ENCODE measurements around the gene CTNNA1.

Gene CTNNA1

DNA sequence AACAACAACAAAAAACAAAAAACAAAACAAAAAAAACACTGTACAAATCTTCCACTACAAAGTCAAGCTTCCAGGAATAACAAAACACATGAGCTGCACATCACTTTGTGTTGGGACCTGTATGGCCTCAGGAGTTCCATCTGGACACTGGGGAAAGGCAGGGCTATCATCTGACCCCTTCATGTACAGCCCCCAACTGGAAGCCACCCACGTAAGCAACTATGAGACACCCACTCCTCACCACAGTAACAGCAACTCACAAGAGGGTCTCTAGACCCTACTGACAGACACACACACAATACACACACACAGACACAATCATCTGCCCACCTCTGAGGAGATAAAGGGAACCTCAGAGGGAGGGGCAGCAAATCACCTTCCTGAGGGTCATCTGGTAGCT, 203.6 kb downstream of the CTNNA1 start:
- H3K27me3 ChIP-seq (replicated peaks; ENCODE audit: control insufficient read depth, insufficient read depth, low read length, poor library complexity, severe bottlenecking): no peaks in the 10 kb centered on the region
- H3K9me3 ChIP-seq (ENCODE audit: control insufficient read depth, low read length): no peaks in the 10 kb centered on the region
- no peaks in the 10 kb centered on the region for H3K36me3 ChIP-seq (ENCODE audit: control insufficient read depth, insufficient read depth, low read length)
- peaks cover 5% of the 10 kb centered on the region for H3K4me1 ChIP-seq (ENCODE audit: control insufficient read depth, insufficient read depth, low read length, poor library complexity, severe bottlenecking)
- no peak for DNase-seq
- H3K27ac ChIP-seq (ENCODE audit: insufficient read depth, low read length, poor library complexity, severe bottlenecking): no peak overlapping the region
- H3K4me3 ChIP-seq (ENCODE audit: insufficient read depth, low read depth, low read length, poor library complexity, severe bottlenecking): no peak overlapping the region

DNA sequence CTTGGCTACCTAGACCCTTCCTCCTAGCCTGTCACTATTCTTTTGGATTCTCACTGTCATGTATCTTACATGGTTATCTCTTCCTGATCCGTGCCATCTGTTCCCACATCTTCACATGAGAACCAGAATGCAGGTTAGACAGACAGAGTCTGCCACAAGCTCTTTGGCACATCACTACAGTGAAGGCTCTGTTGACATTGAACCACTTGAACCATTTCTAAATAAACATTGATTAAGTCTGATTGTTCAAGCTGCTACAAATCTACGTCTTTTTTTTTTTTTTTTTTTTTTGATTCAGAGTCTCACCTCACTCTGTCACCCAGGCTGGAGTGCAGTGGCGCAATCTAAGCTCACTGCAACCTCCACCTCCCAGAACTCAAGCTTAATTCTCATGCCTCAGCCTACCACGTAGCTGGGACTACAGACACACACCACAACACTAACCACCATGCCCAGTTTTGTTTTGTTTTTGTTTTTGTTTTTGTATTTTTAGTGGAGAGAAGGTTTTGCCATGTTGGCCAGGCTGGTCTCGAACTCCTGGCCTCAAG, 207.0 kb downstream of the CTNNA1 start:
- Histone ChIP-seq H3K27me3 (replicated peaks; ENCODE audit: control insufficient read depth, insufficient read depth, low read length, poor library complexity, severe bottlenecking) (no peaks in the 10 kb centered on the region), H3K4me1 (ENCODE audit: control insufficient read depth, insufficient read depth, low read length, poor library complexity, severe bottlenecking) (no peaks in the 10 kb centered on the region), H3K36me3 (ENCODE audit: control insufficient read depth, insufficient read depth, low read length) (no peaks in the 10 kb centered on the region), H3K4me3 (ENCODE audit: insufficient read depth, low read depth, low read length, poor library complexity, severe bottlenecking) (no peak overlapping the region), H3K9me3 (ENCODE audit: control insufficient read depth, low read length) (no peaks in the 10 kb centered on the region), H3K27ac (ENCODE audit: insufficient read depth, low read length, poor library complexity, severe bottlenecking) (no peak overlapping the region)
- DNase-seq: no peak

DNA sequence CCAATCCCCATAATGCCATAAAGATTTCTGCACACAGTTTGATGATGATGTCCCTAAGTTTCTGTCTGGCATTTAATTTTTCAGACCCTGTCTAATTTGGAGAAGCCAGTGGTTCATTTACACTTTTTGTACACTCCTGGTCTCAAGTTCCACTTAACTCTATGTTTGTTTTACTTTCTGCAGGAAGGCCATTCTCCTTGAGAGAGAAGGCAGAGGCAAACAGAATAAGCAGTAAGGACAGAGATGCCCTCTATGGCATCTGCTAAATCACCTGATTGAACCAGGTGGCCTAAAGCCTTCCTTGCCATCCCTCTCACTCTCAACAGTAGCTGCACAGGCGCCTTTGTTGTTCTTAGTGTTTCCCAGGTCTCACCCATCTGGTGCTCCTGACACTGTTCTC, 208.0 kb downstream of the CTNNA1 start:
- no peaks in the 10 kb centered on the region for H3K27me3 ChIP-seq (replicated peaks; ENCODE audit: control insufficient read depth, insufficient read depth, low read length, poor library complexity, severe bottlenecking)

DNA sequence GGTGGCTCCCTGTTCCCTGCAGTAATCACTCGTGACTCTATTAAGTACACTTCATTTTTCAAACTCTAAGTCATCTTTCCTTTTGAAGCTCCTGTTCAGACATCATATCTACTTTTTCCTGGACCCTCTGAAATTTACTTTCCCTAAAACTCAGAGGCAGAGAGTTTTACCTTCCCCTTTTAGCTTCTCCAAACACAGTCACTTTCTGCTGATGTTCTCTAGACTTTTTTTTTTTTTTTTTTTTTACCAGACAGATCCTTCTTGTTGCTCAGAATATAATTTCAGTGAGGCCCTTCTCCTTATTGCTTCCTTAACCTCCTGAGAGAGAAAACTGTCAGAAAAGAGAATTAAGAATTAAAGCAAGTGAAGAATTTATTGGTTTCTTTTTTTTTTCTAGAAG, 208.5 kb downstream of the CTNNA1 start:
- no peaks in the 10 kb centered on the region for H3K9me3 ChIP-seq (ENCODE audit: control insufficient read depth, low read length)
- H3K4me1 ChIP-seq (ENCODE audit: control insufficient read depth, insufficient read depth, low read length, poor library complexity, severe bottlenecking): no peaks in the 10 kb centered on the region
- DNase-seq: no peak
- H3K4me3 ChIP-seq (ENCODE audit: insufficient read depth, low read depth, low read length, poor library complexity, severe bottlenecking): no peak overlapping the region
- no peak overlapping the region for H3K27ac ChIP-seq (ENCODE audit: insufficient read depth, low read length, poor library complexity, severe bottlenecking)
- no peaks in the 10 kb centered on the region for H3K27me3 ChIP-seq (replicated peaks; ENCODE audit: control insufficient read depth, insufficient read depth, low read length, poor library complexity, severe bottlenecking)
- H3K36me3 ChIP-seq (ENCODE audit: control insufficient read depth, insufficient read depth, low read length): no peaks in the 10 kb centered on the region

More for the DNA sequence above, 208.0 kb downstream of the CTNNA1 start:
- Histone ChIP-seq H3K4me3 (ENCODE audit: insufficient read depth, low read depth, low read length, poor library complexity, severe bottlenecking) (no peak overlapping the region), H3K36me3 (ENCODE audit: control insufficient read depth, insufficient read depth, low read length) (no peaks in the 10 kb centered on the region), H3K9me3 (ENCODE audit: control insufficient read depth, low read length) (no peaks in the 10 kb centered on the region), H3K27ac (ENCODE audit: insufficient read depth, low read length, poor library complexity, severe bottlenecking) (no peak overlapping the region), H3K4me1 (ENCODE audit: control insufficient read depth, insufficient read depth, low read length, poor library complexity, severe bottlenecking) (no peaks in the 10 kb centered on the region)
- no peak for DNase-seq

DNA sequence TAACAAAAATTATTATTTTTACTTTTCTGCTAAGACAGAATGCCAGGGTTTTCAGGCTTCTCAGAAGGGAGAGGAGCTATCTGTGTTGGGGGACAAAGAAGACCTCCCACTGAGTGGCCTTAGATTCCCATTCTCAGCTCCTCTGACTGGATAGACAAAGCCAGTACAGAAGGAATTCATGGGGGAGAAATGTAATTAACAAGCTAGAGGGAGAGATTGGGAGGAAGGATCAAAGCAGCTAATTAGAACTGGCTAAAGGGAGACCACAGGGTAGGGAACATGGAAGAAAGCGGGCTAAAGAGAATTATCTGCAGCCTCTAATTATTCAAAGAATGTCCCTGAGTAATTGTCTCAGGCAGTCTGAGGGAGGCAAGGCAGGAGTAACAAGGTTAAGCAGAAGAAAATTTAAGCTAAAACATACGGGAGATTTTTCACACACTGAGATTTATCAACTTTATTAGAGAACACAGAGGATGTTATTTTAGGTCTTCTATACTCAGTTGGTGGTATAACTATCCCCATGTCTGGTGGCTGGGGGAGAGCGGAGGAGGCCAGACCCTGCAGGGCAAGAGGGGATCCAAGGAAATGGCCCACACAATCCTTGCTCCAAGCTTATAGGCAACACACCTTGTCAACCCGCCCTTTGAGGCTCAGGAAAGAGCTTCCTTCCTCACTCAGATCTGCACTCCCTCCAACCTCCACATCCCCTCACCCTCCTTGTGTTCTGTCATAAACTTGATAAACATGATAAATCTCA, 209.6 kb downstream of the CTNNA1 start:
- Histone ChIP-seq H3K9me3 (ENCODE audit: control insufficient read depth, low read length) (no peaks in the 10 kb centered on the region), H3K27ac (ENCODE audit: insufficient read depth, low read length, poor library complexity, severe bottlenecking) (no peak overlapping the region), H3K4me1 (ENCODE audit: control insufficient read depth, insufficient read depth, low read length, poor library complexity, severe bottlenecking) (no peaks in the 10 kb centered on the region), H3K27me3 (replicated peaks; ENCODE audit: control insufficient read depth, insufficient read depth, low read length, poor library complexity, severe bottlenecking) (no peaks in the 10 kb centered on the region), H3K36me3 (ENCODE audit: control insufficient read depth, insufficient read depth, low read length) (no peaks in the 10 kb centered on the region), H3K4me3 (ENCODE audit: insufficient read depth, low read depth, low read length, poor library complexity, severe bottlenecking) (no peak overlapping the region)
- no peak for DNase-seq

DNA sequence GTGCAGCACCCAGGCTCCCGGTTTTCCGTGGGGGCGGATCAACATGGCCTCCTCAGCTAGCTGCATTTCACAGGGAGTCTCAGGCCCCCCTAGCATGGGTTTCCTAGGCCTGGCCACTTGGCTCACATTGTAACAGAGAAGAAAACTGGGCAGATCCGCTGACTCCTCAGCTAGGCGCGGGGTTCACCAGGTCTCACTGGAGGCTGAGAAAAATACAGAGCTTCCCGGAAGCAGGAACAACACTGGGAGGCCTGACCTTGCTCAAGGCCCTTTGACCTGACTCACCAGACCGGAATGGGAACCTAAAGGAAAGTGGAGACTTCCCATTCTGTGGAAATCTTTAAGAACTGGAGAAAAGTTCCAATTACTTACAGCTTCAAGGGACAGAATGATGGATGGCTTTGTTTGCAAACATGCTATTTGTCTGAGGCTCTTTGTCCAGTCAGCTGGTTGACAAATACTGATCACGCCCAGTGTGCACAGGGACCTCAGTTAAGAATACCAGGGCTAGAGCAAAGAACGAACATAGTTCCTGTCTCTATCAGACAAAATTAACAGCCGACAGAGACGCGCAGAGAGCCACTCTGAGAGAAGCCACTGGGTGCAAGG, 210.6 kb downstream of the CTNNA1 start:
- Histone ChIP-seq H3K27ac (ENCODE audit: insufficient read depth, low read length, poor library complexity, severe bottlenecking) (no peak overlapping the region), H3K4me1 (ENCODE audit: control insufficient read depth, insufficient read depth, low read length, poor library complexity, severe bottlenecking) (no peaks in the 10 kb centered on the region), H3K9me3 (ENCODE audit: control insufficient read depth, low read length) (no peaks in the 10 kb centered on the region), H3K36me3 (ENCODE audit: control insufficient read depth, insufficient read depth, low read length) (no peaks in the 10 kb centered on the region), H3K4me3 (ENCODE audit: insufficient read depth, low read depth, low read length, poor library complexity, severe bottlenecking) (no peak overlapping the region), H3K27me3 (replicated peaks; ENCODE audit: control insufficient read depth, insufficient read depth, low read length, poor library complexity, severe bottlenecking) (no peaks in the 10 kb centered on the region)
- no peak for DNase-seq

DNA sequence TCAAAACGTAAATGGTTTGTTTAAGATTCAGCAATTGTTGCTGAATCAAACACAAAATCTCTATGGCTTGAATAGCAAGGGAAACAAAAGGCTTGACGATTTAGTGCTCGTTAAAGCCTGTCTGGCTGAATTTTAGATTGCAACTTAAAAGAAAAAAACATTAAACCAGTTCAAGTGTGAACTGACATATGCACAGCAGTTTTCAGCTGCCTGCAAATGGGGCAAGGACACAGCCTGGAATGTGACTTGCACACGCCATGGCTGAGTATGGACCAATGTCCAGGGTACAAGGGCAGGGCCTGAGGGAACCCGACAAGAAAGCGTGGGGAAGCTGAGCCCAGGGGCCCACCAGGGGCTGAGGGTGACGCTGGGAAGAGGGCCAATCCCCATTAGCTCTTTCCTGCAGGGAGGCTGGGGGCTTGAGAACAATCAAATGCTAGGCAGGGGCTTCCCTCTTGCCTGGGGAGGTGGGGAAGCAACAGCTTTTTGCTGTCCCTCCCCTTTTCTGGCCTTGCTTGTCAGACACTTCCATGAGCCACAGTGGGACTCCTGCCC, 211.5 kb downstream of the CTNNA1 start:
- Histone ChIP-seq H3K36me3 (ENCODE audit: control insufficient read depth, insufficient read depth, low read length) (no peaks in the 10 kb centered on the region), H3K9me3 (ENCODE audit: control insufficient read depth, low read length) (no peaks in the 10 kb centered on the region), H3K27ac (ENCODE audit: insufficient read depth, low read length, poor library complexity, severe bottlenecking) (no peak overlapping the region), H3K4me1 (ENCODE audit: control insufficient read depth, insufficient read depth, low read length, poor library complexity, severe bottlenecking) (no peaks in the 10 kb centered on the region), H3K27me3 (replicated peaks; ENCODE audit: control insufficient read depth, insufficient read depth, low read length, poor library complexity, severe bottlenecking) (no peaks in the 10 kb centered on the region), H3K4me3 (ENCODE audit: insufficient read depth, low read depth, low read length, poor library complexity, severe bottlenecking) (no peak overlapping the region)
- DNase-seq: no peak

DNA sequence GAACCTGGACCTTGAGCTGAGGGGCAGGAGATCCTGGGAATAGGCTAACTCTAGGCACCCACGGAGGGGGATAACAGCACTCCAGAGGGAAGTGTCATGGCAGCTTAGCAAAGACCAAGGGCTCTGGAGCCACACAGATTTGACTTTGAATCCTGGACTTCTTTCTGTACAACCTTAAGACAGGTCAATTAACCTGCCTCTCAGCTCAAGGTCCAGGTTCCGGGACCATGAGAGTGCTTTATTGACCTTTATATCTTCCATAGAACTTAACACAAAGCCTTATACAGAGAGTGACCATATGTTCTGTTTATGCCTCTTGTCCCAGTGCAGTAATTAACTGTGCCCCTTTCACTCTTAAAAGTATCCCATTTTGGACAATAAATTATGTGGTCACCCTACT, 212.4 kb downstream of the CTNNA1 start:
- DNase-seq: no peak
- Histone ChIP-seq H3K4me1 (ENCODE audit: control insufficient read depth, insufficient read depth, low read length, poor library complexity, severe bottlenecking) (no peaks in the 10 kb centered on the region), H3K36me3 (ENCODE audit: control insufficient read depth, insufficient read depth, low read length) (no peaks in the 10 kb centered on the region), H3K4me3 (ENCODE audit: insufficient read depth, low read depth, low read length, poor library complexity, severe bottlenecking) (no peak overlapping the region), H3K27me3 (replicated peaks; ENCODE audit: control insufficient read depth, insufficient read depth, low read length, poor library complexity, severe bottlenecking) (no peaks in the 10 kb centered on the region), H3K9me3 (ENCODE audit: control insufficient read depth, low read length) (no peaks in the 10 kb centered on the region), H3K27ac (ENCODE audit: insufficient read depth, low read length, poor library complexity, severe bottlenecking) (no peak overlapping the region)

DNA sequence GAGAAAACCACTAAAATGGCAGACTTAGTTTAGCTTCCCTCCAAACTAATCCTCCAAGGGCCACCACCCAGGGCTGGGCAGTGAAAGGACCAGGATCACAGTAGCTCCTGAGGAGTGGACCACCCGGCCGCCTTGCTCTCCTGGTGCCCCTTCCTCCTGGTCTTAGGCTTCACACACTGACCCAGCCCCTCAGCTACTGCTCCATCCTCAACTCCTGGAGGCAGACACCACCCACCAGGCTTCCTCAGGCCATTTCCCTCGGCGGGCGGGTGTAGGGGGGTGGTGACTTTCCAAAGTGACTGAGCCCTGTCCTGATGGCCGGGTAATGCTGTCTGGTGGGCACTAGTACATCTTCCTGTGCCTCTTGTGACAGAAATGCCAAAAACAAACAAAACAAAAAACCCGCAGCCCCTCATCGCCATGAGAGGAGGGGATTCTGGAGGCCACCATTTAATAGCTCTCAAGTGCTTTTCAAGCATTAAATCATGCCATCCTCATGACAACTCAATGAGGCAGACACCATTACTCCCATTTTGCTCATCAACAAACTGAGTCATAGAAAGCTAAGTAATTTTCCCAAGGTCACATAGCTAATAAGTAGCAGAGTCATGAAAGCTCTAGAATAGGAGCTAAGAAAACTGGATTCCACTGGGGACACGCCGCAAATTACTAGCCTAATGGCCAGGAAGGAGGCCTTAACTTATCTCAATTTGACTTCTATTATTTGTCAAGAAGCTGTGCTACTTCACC, 213.2 kb downstream of the CTNNA1 start:
- H3K27ac ChIP-seq (ENCODE audit: insufficient read depth, low read length, poor library complexity, severe bottlenecking): no peak overlapping the region
- no peaks in the 10 kb centered on the region for H3K36me3 ChIP-seq (ENCODE audit: control insufficient read depth, insufficient read depth, low read length)
- H3K27me3 ChIP-seq (replicated peaks; ENCODE audit: control insufficient read depth, insufficient read depth, low read length, poor library complexity, severe bottlenecking): no peaks in the 10 kb centered on the region
- H3K9me3 ChIP-seq (ENCODE audit: control insufficient read depth, low read length): no peaks in the 10 kb centered on the region
- H3K4me1 ChIP-seq (ENCODE audit: control insufficient read depth, insufficient read depth, low read length, poor library complexity, severe bottlenecking): no peaks in the 10 kb centered on the region
- DNase-seq: no peak
- no peak overlapping the region for H3K4me3 ChIP-seq (ENCODE audit: insufficient read depth, low read depth, low read length, poor library complexity, severe bottlenecking)
